Stimulated activated CD8-positive, alpha-beta memory T cell treated with anti-CD3 and anti-CD28 coated beads, Interleukin-2, amount 100 ng/mL, for 48 hours (primary cell): Measurements from ENCODE around the gene CD46.
"Not testable (repeated sequence)": the region's sequence is repeated elsewhere in the genome, so short reads cannot be mapped to it uniquely, and the experiment has no call there.

ENCODE experiments used
- DNase-seq, 2 donors: peaks; one replicate each; pipeline ENCODE4 v3.0.0-alpha.2; 2020; ENCODE audit warnings: low read depth in 2 of 2

CD46 gene

DNA sequence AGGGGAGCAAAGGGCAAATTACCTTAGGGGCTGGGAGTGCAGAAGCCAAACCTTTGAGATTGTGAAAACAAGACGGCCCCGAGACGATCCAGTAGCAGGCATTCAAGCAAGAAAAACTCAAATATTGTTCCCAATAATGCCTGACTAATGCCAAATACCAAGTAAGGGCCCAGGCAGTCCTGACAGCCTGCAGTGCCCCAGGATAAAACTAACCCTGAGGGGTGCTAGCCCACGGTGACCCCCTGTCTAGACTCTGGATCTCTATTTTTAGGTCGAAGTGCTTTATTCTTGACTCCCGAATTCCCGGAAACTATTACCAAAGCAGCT lies 428 bp upstream of the CD46 start:
- DNase-seq = not testable (repeated sequence)

DNA sequence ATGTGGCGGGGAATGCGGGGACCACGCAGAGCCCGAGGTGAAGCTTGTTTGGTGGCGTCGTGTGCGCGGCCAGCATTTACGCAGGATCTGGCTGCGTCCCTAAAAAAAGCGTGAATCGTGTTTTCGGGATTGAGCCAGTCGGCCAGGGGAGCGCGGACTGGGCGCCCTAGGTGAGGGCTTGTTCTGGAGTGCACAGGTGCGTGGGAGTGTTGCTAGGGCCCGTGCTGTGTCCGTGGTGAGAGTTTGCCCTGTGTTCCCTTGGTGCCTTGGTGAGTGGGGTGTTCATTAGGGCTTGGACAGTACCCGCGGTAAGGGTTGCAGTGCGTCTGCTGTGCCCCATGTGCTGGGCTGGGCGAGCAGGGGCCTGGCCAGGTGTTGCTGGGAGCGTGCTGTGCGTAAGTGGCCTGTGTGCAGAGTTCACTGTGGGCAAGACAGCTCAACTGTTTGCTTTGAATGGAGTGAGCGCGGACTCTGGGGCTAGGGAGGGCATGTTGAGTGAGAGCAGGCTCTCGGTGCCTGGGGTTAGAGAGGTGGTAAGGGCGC lies 673 bp downstream of the CD46 start:
- DNase-seq = peak; percentile 15 to 23

DNA sequence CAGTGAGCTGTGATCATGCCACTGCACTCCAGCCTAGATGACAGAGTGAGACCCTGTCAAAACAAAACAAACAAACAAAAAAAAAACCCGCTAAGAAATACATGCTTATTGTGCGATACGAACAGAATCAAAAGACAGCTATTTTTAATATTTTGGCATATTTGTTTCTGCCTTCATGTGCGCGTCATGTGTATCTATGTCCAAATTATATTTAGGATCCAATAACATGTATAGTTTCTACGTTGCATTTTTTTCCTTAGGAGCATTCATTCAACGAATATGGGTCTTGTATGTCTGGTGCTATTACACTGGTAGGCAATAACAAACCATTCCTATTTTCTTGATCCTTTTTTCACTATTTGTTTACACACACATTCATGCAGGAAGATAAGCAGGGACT lies 1.8 kb downstream of the CD46 start:
- no peak for DNase-seq

DNA sequence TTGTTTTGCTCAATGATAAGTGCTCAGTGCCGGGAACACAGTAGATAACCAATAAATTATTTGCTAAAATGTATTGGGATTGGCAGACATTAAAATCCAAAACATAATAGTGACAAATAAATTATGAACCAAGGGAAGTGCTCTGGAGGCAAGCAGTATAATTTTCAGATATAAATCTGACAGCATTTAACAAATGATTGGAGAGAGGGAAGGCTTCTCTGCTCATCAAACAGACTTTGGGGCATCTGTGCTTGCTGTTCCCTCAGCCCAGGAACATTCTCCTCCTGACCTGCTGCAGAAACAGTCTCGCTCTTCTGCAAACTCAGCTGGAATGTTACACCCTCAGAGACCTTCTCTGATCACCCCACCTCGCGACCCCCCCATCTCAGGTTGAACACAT lies 2.2 kb downstream of the CD46 start:
- no peak for DNase-seq

DNA sequence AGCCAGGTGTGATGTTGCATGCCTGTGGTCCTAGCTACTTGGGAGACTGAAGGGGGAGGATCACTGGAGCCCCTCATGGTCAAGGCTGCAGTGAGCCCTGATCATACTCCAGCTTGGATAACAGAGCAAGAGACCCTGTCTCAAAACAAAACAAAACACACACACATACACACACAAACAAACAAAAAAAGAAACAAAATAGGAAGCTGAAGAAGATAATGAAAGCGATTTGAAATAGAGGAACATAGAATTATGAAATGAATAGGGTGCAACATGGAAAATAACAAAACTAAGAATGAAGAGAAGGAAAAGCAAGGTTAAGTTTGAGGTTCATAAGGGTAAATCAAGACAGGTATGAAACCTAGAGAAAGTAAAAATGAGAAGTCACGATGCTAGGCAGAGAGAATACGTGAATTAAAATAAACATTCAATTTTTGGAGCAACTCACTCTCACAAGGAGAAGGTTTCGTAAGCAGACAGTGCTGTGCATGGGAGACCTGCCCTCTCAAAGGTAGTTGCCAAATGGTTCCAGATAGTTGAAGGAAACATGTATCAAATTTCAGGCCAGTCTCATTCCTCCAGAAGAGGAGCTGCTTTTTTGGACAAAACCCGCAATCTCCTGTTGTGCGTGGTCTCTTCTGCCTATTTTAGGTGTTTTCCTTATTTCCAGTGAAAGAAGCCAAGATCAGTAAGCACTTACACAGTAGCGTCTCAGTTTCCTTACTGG lies 3.3 kb downstream of the CD46 start:
- DNase-seq = no peak

DNA sequence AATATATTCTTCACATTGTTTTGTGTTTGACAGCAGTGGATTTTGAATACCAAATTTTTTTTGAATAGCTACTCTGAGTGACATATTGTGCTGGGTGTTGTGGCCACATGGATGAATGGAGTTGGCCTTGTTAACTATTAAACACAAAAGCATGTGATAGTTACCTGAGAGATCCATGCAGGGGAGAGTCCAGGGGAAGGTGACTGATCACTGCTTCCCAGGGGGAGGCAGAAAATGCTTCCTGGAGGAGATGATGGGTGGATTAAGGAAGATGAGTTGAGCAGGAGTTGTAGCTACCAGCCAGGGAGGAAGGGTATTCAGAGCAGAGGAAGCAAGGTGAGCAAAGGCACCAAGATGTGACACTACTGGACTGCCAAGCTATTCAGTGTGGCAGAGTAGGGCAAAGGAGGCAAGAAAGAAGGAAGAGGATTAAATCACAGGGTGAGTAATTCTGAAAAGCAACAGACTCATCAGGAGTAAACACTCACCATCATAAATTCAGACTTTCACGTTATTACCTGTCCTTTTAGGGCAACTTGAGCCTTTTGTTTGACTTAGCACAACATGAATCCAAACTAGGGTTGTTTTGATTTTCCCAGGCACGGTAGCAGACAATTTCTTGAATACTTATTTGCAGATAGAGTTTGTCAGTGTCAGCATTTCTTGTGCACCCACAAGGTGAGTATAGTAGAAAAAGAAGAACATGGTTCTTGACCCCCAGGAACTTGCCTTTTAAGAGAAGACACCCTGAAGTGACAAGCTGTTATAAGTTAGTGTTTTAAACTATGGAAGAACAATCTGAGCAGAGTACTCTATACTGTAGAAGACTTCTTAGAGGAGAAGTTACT lies 4.2 kb downstream of the CD46 start:
- DNase-seq = no peak

DNA sequence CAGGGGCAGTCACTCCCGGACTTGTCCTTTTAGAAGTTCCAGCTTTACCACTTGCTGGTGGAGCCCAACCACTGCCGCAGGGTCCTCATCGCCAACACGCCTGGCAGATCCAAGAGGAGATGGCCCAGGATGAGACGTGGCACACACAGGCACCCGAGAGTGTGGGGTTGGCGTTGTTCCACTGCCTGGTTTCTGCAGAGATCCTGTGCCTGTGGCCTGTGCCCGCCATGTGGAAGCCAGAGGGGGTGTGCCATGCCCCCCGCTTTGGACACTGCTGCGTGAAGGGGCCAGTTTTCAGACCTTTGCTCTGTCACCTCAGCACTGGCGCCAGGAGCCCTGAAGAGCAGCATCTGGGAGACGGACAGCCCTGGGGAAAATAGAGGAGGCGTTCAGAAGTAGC lies 10.8 kb downstream of the CD46 start:
- no peak for DNase-seq

DNA sequence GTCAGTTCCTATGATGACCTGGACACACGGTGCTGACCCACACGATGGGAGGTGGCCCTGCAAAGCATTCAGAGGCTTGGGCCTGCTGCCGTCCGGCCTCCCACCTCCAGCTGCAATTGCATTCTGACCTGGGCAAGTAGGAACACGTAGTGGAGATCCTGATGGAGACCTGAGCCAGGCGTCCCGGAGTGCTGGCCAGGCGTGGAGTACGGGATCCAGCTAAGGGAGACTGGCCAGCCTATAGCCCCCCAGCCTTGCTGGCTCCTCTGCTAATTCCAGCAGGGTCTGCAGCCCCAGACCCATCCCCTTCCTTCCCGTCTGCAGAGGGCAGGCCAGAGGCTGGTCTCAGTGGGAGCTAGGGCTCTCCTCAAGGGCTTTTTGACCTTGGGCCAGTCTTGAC lies 11.2 kb downstream of the CD46 start:
- DNase-seq = no peak

DNA sequence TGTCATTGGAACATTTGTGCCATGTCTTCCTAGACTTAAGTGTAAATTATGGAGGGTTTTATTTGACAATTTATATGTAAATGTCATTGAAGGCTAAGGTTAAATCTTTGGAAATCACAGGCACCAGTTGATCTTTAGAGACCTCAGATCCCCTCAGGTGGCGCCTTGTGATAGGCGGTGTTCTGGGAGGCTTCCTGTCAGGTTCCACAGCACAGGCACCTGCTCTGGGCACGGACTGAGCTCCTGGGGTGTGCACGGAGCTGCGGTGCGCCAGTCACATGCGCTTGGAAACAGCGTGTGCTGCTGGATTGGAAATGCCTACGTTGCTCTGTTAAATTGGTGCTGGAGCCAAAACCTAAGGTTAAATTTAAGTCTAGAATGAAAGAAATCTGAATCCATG lies 12.1 kb downstream of the CD46 start:
- DNase-seq = no peak

DNA sequence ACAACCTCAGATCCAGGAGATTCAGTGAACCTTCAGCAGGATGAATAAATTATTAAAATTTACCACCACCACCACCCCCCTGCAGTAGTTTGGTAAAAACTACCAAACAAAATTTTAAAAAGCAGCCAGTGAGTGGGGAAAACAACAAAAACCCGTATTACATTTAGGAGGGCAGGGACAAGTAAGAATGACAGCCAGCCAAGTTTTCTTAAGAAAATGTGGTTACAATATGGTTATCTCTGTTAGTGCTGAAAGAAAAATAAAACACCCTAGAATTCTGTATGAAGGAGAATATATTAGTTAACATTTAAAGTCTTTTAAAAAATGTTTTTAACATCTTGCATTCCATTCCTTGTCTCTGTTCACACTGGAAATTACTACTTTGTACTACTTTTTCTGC lies 14.7 kb downstream of the CD46 start:
- DNase-seq = no peak

DNA sequence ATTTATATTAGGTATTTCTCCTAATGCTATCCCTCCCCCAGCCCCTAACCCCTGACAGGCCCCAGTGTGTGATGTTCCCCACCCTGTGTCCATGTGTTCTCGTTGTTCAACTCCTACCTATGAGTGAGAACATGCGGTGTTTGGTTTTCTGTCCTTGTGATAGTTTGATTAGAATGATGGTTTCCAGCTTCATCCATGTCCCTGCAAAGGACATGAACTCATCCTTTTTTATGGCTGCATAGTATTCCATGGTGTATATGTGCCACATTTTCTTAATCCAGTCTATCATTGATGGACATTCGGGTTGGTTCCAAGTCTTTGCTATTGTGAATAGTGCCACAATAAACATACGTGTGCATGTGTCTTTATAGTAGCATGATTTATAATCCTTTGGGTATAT lies 18.7 kb downstream of the CD46 start:
- DNase-seq = not testable (repeated sequence)

DNA sequence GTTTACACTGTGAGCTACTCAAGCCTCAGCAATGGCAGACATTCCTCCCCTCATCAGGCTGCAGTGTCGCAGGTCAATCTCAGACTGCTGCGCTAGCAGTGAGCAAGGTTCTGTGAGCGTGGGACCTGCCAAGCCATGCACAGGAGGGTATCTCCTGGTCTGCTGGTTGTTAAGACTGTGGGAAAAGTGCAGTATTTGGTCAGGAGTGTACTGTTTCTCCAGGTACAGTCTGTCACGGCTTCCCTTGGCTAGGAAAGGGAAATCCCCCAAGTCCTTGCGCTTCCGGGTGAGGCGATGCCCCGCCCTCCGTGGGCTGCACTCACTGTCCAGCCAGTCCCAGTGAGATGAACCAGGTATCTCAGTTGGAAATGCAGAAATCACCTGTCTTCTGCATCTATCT lies 24.2 kb downstream of the CD46 start:
- DNase-seq = not testable (repeated sequence)

DNA sequence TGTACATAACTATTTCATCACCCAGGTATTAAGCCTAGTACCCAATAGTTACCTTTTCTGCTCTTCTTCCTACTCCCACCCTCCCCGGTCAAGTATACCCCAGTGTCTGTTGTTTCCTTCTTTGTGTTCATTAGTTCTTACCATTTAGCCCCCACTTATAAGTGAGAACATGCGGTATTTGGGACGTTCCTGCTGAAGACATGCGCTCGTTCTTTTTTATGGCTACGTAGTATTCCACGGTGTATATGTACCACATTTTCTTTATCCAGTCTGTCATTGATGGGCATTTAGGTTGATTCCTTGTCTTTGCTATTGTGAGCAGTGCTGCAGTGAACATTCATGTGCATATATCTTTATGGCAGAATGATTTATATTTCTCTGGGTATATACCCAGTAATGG lies 25.6 kb downstream of the CD46 start:
- not testable (repeated sequence) for DNase-seq

DNA sequence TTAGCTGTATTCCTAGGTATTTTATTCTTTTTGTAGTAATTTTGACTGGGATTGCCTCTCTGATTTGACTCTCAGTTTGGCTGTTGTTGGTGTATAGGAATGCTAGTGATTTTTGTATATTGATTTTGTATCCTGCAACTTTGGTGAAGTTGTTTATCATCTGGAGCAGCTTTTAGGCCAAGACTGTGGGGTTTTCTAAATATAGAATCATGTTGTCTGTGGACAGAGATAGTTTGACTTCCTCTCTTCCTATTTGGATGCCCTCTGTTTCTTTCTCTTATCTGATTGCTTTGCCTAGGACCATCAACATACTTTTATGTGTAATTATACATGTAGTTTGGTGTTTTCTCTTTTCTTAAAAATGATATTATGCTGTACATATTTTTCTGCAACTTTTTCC lies 27.2 kb downstream of the CD46 start:
- no peak for DNase-seq

DNA sequence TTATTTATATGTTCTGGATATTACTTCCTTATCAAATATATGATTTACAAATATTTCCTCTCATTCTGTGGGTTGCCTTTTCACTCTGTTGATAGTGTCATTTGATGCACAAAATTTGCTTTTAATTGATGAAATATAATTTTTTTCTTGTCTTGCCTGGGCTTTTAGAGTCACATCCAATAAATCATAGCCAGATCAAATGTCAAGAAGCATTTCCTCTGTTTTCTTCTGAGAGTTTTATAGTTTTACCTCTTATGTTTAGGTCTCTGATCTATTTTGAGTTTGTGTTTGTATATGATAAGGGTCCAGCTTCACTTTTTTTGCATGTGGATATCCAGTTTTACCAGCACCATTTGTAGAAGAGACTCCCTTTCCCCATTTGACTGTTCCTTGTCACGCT lies 29.5 kb downstream of the CD46 start:
- DNase-seq = no peak

DNA sequence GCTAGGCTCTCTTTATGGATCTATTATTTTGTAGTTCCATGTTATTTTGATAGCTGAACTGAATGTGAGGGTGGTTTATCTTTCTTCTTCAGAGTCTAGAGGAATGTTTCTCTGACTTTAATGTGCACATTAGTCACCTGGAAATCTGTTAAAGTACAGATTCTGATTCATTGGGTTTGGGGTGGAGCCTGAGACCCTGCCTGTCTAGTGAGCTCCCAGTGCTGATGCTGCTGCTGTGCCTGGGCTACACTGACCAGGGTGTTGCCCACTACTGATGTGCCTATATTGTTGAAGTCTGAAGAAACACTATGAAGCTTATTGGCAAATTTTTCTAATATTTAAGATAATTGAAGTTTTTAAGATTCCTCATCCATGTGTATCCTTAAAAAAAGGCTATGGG lies 35.9 kb downstream of the CD46 start:
- no peak for DNase-seq

DNA sequence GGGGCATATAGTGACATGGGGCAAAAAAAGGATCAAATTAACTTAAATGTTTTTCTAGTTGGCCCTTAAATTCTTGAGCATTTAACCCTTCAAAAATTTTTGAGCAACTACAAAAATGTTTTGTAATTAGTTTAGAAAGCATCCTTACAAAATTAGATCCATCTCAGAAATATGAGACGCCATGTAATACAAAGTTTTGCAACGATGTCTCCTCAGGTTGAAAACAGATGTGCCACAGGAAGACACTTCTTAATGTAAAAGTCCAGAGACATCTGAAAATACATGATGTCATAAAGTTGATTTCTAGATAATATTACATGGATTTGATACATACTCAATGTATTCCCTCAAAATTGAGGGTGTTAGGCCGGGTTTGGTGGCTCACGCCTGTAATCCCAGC lies 37.5 kb downstream of the CD46 start:
- no peak for DNase-seq

DNA sequence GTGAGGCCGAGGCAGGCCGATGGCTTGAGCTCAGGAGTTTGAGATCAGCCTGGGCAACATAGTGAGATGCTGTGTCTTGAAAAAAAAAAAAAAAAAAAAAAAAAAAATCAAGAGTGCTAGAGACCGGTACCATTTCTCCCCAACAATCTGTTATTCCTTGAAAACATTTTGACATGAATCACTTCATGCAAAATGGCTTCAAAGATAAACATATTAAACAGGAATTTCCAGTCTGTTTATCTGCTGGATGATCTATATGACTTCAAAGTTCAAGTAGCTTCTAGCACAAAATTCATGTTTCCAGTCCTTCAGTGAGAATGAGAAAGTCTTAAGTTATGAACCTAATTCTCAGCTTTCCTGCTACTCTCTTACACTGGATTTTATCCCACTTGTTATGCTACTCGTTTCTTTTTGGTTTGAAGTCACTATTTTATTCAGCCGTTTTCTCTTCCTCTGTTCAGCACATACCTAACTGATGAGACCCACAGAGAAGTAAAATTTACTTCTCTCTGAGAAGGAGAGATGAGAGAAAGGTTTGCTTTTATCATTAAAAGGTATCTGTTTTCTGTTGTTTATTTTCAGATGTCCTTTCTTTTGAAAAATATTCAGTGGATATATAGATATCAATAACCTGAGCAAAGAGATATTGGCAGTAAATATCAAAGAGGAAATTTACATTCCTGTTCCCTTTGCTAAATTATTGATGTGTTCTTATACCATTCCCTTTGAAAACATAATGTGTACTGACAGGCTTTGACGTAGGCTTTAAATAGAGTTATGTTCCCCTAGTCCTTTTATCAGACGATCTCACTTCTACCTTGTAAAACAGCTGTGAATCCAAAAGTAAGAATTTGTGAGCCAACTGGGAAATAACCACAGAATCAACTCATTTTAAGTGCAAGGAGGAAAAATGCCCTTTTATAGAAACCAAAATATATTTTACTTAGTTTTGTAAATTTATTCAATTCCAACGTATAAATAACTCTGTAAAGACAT lies 38.2 kb downstream of the CD46 start:
- DNase-seq = no peak

DNA sequence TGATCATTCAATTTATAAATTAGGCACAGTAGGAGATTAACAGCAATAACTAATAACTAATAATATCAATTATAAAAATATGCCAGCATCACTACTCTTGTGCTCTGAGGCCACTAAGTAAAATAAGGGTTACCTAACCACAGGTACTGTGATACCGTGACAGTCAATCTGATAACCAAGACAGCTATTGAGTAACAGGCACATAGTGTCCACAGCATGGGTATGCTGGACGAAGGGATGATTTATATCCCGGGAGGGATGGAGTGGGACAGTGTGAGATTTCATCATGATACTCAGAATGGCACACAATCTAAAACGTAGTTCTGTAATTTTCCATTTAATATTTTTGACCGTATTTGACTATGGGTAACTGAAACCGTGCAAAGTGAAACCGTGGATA lies 39.4 kb downstream of the CD46 start:
- no peak for DNase-seq

DNA sequence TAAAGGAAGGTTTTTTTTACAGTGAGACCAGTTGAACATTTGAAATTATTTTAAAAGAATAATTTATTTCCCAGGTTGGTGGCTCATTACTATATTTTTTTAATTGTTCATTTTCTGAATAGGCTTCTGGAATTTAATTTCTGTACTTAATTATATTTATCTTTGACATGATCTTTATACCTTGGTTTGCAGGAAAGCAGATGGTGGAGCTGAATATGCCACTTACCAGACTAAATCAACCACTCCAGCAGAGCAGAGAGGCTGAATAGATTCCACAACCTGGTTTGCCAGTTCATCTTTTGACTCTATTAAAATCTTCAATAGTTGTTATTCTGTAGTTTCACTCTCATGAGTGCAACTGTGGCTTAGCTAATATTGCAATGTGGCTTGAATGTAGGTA lies 41.5 kb downstream of the CD46 start:
- DNase-seq = no peak

DNA sequence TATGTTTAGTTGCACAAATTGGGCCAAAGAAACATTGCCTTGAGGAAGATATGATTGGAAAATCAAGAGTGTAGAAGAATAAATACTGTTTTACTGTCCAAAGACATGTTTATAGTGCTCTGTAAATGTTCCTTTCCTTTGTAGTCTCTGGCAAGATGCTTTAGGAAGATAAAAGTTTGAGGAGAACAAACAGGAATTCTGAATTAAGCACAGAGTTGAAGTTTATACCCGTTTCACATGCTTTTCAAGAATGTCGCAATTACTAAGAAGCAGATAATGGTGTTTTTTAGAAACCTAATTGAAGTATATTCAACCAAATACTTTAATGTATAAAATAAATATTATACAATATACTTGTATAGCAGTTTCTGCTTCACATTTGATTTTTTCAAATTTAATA lies 43.0 kb downstream of the CD46 start:
- DNase-seq = no peak
